Stimulated activated naive B cell treated with anti-CD40 and anti-IgM and Interleukin-4, amounts not matched to agents 10 μg/mL and 1 μg/mL and 100 μg/mL, for 72 hours (primary cell): ENCODE results near the gene CACNA1C.
A peak's percentile ranks its signal among the peaks of the same experiment; 100 is the strongest.

ENCODE experiments used
- ATAC-seq, 2 donors: fragments of 150-1000 bp; cut with Tn5 transposase; replicated peaks; 2 replicates each; pipeline ENCODE4 v1.10.0; 2021; ENCODE audit warnings: moderate library complexity in 1 of 2
- DNase-seq: peaks from one replicate; pipeline ENCODE4 v3.0.0; 2021
- H3K27ac Mint-ChIP-seq: one replicate; pipeline ENCODE4 v1.8.0; 2022; ENCODE audit warnings: mild to moderate bottlenecking, mixed read lengths
- H3K27me3 Mint-ChIP-seq, 2 donors: one replicate each; pipeline ENCODE4 v1.8.0; 2022; ENCODE audit warnings: mixed read lengths in 2 of 2
- H3K36me3 Mint-ChIP-seq, 2 donors: one replicate each; pipeline ENCODE4 v1.8.0; 2022; ENCODE audit warnings: mixed read lengths in 2 of 2, mild to moderate bottlenecking in 1 of 2
- H3K4me1 Mint-ChIP-seq, 2 donors: one replicate each; pipeline ENCODE4 v1.8.0; 2022; ENCODE audit warnings: mixed read lengths in 2 of 2, mild to moderate bottlenecking in 1 of 2
- H3K4me3 Mint-ChIP-seq, 2 donors: one replicate each; pipeline ENCODE4 v1.8.0; 2022; ENCODE audit warnings: mild to moderate bottlenecking in 2 of 2, mixed read lengths in 2 of 2, moderate library complexity in 1 of 2
- H3K9me3 Mint-ChIP-seq, 2 donors: one replicate each; pipeline ENCODE4 v1.8.0; 2022; ENCODE audit warnings: mixed read lengths in 2 of 2, mild to moderate bottlenecking in 1 of 2

CACNA1C gene

DNA sequence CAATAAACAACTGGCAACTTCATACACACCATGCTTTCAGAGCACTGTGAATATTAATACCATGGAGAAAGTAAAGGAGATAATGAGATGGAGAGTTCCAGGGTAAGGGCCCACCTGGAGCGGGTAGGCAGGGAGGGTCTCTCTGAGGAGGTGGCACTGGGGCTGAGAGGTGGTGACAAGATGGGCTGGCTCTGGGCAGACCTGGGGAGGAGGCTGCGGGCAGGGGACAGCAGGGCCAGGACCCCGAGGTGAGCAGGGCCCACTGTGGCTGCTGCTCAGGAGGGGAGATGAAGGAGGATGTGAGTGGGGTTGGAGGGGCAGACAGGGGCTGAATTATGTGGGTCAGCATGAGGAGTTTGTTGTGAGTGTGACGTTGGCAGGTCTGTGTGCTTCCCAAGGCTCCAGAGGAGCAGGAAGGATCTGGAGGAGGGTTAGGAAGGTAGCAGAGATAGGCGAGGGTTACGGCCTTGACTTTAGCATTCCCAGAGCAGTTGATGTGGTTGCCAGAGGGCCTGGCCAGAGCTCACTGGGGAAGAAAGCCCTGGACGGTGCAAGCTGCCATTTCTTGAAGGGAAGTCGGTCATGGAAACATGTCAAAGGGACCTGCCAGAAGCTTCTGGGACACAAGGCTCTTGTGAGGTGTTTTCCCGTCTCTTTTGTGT is 88.2 kb downstream of the CACNA1C start:
- no peaks in the 10 kb centered on the region for H3K4me1 Mint-ChIP-seq
- peaks cover 4 to 17% of the 10 kb centered on the region in 2 donors for H3K27me3 Mint-ChIP-seq
- ATAC-seq (no peak), DNase-seq (no peak)
- H3K36me3 Mint-ChIP-seq: no peaks in the 10 kb centered on the region
- H3K9me3 Mint-ChIP-seq: no peaks in the 10 kb centered on the region
- H3K4me3 Mint-ChIP-seq: no peak overlapping the region
- no peak overlapping the region for H3K27ac Mint-ChIP-seq

DNA sequence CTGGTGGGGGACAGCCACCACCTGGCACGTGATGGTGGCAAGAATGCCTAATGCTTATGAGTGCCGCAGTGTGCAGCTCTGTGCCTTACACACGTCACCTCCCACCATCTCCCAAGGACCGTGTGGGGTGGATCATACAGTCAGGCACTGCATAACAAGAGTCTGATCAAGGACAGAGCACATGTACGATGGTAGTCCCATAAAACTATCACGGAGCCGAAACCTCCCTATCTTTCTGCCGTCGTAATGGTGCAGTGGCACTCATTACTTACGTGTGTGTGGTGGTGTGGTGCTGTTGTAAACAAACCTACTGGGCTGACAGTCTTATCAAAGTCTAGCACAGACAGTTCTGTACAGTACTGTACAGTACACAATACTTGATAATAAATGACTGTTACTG is 89.3 kb downstream of the CACNA1C start:
- Mint-ChIP-seq H3K27ac (no peak overlapping the region), H3K27me3 (peaks cover 0 to 14% of the 10 kb centered on the region in 2 donors), H3K9me3 (no peaks in the 10 kb centered on the region), H3K4me1 (no peaks in the 10 kb centered on the region), H3K36me3 (no peaks in the 10 kb centered on the region), H3K4me3 (no peak overlapping the region)
- DNase-seq (no peak), ATAC-seq (no peak)

DNA sequence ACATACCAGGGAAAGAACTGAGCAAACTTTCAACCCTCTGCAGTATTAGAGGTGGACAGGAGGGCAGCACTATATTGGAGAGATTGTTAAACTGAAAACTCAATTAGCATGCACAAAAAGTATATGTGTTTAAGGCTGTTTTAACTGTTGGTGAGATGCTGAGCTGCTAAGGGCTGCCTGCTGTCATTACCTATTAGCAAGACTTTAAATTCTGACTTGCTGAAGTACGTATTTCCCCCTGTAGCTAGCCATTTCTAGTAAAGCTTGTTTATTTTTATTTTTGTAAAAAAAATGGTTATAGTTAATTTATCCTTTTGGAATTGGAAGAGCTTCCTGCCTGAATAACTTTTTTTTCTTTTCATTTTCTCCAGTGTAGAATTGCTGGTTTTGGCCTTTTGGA is 92.2 kb downstream of the CACNA1C start:
- ATAC-seq (no peak), DNase-seq (no peak)
- Mint-ChIP-seq H3K27me3 (peaks cover 14 to 24% of the 10 kb centered on the region in 2 donors), H3K4me3 (no peak overlapping the region), H3K4me1 (no peaks in the 10 kb centered on the region), H3K27ac (no peak overlapping the region), H3K36me3 (no peaks in the 10 kb centered on the region), H3K9me3 (no peaks in the 10 kb centered on the region)

DNA sequence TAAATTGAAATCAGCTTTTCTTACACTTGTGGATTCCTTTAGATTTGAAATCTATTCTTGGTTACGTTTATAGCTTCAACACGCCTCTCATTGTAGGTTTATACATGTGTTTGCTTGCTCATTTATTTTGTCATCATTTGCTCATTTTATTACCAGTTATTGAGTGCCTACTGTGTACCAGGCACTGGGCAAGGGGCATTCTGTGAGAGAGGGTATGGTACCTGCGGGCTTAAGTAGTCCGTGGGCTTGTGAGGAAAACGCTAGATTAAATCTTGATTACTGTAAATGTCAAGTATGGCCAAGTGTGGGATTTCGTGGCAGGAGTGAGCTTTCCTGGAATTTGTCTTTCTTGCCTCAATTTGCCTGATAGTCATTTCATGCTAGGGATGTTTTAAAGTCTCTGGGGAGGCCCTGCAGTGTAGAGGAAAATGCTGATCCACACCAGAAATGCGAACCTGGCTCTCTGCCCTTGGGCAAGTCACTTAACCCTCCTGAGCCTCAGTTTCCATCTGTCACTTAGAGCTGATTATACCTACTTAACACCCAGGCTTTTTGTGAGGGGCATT is 92.7 kb downstream of the CACNA1C start:
- no peak for DNase-seq
- Mint-ChIP-seq H3K36me3 (no peaks in the 10 kb centered on the region), H3K4me3 (no peak overlapping the region), H3K9me3 (no peaks in the 10 kb centered on the region), H3K27me3 (peaks cover 14 to 24% of the 10 kb centered on the region in 2 donors), H3K27ac (no peak overlapping the region), H3K4me1 (no peaks in the 10 kb centered on the region)
- no peak for ATAC-seq

DNA sequence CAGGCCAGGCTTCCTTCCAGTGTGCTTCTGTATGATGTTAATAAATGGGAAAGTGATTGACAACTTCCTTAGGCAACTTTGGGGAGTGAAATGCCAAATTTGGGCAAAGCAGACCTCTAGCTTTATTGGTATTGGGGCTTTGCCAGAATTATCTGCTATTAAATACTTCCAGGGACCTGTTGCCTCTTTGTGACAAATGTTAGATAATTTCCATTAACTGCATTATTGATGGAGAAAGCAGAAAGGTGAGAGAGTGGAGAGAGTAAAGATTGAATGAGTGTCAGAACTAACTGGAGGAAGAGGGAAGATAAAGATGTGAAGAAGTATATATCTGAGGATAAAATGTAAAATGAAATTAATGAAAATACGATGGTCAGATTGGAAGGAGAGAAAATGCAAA is 94.5 kb downstream of the CACNA1C start:
- no peak for DNase-seq
- H3K27me3 Mint-ChIP-seq: peaks cover 24 to 29% of the 10 kb centered on the region in 2 donors
- H3K36me3 Mint-ChIP-seq: no peaks in the 10 kb centered on the region
- H3K27ac Mint-ChIP-seq: no peak overlapping the region
- peaks cover 0 to 2% of the 10 kb centered on the region in 2 donors for H3K4me1 Mint-ChIP-seq
- ATAC-seq: no peak
- no peak overlapping the region for H3K4me3 Mint-ChIP-seq
- H3K9me3 Mint-ChIP-seq: no peaks in the 10 kb centered on the region

DNA sequence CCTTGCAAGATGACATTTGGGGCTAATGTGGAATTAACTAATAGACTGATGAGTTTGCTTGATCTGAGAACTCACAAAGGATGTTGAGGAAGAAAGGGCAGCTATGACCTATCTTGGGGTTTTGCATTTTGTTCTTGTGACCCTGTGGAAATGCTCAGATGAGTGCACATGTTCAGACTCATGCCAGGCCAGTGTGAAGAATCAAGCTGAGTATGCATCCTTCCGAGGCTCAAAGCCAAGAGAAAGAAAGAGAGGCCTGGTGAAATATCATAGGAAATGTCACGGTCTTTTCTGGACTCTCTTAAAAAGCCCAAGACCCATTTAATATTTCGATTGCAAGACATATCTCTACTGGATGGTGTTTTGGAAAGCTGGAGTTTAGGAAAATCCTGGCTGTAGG is 96.3 kb downstream of the CACNA1C start:
- Mint-ChIP-seq H3K27ac (no peak overlapping the region), H3K9me3 (no peaks in the 10 kb centered on the region), H3K4me3 (no peak overlapping the region), H3K27me3 (peaks cover 28 to 37% of the 10 kb centered on the region in 2 donors), H3K4me1 (peaks cover 0 to 2% of the 10 kb centered on the region in 2 donors), H3K36me3 (no peaks in the 10 kb centered on the region)
- DNase-seq (no peak), ATAC-seq (no peak)

DNA sequence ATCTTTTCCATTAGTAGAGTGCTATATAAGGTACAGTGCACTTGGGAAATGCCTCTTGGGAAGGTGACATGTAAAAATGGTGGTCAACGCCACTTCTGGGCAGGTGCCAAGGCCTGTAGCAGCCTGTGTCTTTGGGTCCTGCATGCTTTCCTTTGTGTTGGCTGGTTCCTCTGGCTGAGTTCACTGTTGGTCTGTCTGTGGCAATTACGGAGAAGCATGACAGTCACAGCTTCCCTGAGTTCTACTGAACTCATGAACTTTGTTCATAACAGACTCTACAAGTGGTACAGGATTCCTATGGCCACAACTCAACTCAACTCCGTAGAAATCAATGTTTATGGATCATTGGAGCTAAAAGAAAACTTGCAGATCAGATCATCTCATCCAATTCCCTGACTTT is 98.0 kb downstream of the CACNA1C start:
- Mint-ChIP-seq H3K36me3 (no peaks in the 10 kb centered on the region), H3K27ac (no peak overlapping the region), H3K9me3 (no peaks in the 10 kb centered on the region), H3K4me1 (peaks cover 0 to 2% of the 10 kb centered on the region in 2 donors), H3K4me3 (no peak overlapping the region), H3K27me3 (peaks cover 31 to 46% of the 10 kb centered on the region in 2 donors)
- DNase-seq: no peak
- ATAC-seq: no peak

DNA sequence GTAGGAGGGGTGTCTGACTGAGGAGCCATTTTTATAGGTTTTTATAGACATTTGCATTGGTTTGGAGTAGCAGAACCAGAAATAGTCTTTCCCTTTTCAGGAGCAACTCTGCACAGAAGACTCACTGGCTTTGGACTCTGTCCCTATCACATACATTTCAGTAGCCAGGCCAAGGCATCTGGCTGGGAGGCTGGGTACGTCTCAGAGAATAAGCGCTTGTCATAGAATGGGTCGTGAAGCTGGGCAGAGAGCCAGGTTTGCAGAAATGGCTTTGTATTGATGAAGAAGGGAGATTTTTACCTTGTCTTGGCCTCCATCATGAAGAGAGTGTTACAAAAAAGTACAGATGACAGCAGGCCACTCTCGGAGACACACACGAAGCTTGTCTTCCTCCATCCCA is 98.6 kb downstream of the CACNA1C start:
- no peak overlapping the region for H3K4me3 Mint-ChIP-seq
- no peaks in the 10 kb centered on the region for H3K9me3 Mint-ChIP-seq
- peaks cover 26 to 46% of the 10 kb centered on the region in 2 donors for H3K27me3 Mint-ChIP-seq
- H3K27ac Mint-ChIP-seq: no peak overlapping the region
- peaks cover 0 to 2% of the 10 kb centered on the region in 2 donors for H3K4me1 Mint-ChIP-seq
- DNase-seq: no peak
- no peaks in the 10 kb centered on the region for H3K36me3 Mint-ChIP-seq
- ATAC-seq: no peak

DNA sequence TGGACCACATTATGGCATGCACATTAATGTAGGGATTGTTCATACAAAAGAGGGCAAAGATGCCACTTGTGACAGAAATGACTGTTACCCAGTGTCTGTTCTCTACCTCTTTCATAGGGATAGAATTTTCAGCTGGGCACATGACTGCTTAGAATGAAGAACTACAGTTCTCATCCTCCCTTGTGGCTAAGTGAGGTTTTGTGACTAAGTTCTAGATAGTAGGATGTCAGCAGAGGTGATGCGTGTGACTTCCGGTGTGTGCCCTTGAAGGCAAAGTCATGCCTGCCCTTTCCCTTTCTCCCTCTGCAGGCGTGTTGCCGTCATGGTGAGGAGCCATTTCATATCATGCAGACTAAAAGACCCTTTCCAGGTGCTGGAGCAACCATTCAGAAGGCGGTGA is 99.3 kb downstream of the CACNA1C start:
- peaks cover 0 to 2% of the 10 kb centered on the region in 2 donors for H3K4me1 Mint-ChIP-seq
- no peaks in the 10 kb centered on the region for H3K9me3 Mint-ChIP-seq
- DNase-seq (no peak), ATAC-seq (peak; percentile 53 to 80)
- no peak overlapping the region for H3K27ac Mint-ChIP-seq
- H3K4me3 Mint-ChIP-seq: no peak overlapping the region
- H3K27me3 Mint-ChIP-seq: peaks cover 26 to 46% of the 10 kb centered on the region in 2 donors
- no peaks in the 10 kb centered on the region for H3K36me3 Mint-ChIP-seq

DNA sequence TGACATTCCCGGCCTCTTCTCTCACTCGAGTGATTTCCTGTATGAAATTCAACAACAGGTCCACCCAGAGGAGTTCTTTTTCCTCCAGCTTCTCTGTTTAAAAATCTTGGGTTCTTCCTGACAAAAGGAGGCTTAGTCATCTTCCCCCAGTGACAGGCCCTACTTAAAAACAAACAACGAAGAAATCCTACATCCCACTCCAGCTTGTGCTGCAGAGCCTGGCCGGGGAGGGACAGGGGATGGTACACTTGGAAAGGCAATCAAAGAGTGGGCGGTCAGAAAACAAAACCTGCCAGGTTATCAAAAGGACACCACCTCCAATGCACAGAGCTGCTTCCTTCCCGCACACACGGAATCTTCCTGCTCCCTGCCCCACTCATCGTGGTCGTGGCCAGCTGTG is 101.3 kb downstream of the CACNA1C start:
- ATAC-seq: no peak
- Mint-ChIP-seq H3K27ac (no peak overlapping the region), H3K36me3 (no peaks in the 10 kb centered on the region), H3K4me1 (peaks cover 0 to 2% of the 10 kb centered on the region in 2 donors), H3K4me3 (no peak overlapping the region), H3K27me3 (peaks cover 22 to 31% of the 10 kb centered on the region in 2 donors), H3K9me3 (no peaks in the 10 kb centered on the region)
- DNase-seq: no peak

DNA sequence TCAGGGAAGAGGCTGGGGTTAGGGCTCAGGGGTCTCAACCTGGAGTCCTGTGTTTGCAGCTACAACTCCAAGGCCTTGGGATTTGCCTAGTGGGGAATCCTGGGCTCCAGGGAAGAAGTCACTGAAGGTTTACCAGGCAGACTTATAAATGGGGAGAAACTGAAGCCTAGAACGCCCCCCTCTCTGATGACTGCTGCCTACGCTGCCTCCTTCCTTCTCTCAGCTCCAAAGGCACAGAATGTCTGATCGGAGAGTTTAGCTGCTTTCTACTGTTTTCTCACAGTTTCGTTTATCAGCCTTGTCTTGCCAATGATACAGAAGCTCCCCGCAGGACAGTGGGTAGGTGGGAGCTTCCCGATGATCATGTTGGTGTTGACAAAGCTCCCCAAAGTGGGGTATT is 101.7 kb downstream of the CACNA1C start:
- no peak overlapping the region for H3K27ac Mint-ChIP-seq
- no peak overlapping the region for H3K4me3 Mint-ChIP-seq
- peaks cover 22 to 27% of the 10 kb centered on the region in 2 donors for H3K27me3 Mint-ChIP-seq
- H3K36me3 Mint-ChIP-seq: no peaks in the 10 kb centered on the region
- H3K4me1 Mint-ChIP-seq: peaks cover 0 to 2% of the 10 kb centered on the region in 2 donors
- no peak for DNase-seq
- no peak for ATAC-seq
- no peaks in the 10 kb centered on the region for H3K9me3 Mint-ChIP-seq

DNA sequence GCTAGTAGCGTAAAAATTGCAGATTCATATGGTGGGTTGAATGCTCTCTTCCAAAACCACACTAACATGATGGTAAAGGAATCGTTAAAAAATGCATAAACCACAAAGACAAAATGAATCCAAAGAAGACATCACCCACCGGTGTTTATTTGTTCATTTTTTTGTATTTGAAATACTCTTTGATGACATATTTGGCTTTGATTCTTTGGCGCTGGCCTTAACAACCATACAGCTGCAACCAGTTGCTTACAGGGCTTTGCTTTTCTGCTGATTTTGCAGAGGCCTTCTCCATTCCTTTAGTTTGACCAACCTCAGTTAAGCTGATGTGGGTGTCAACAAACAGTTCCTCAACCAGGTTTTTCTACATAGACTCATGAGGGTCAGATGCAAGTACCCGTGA is 103.5 kb downstream of the CACNA1C start:
- Mint-ChIP-seq H3K36me3 (no peaks in the 10 kb centered on the region), H3K9me3 (no peaks in the 10 kb centered on the region), H3K4me3 (no peak overlapping the region), H3K27me3 (peaks cover 21 to 22% of the 10 kb centered on the region in 2 donors), H3K27ac (no peak overlapping the region), H3K4me1 (peaks cover 0 to 2% of the 10 kb centered on the region in 2 donors)
- no peak for ATAC-seq
- DNase-seq: no peak

DNA sequence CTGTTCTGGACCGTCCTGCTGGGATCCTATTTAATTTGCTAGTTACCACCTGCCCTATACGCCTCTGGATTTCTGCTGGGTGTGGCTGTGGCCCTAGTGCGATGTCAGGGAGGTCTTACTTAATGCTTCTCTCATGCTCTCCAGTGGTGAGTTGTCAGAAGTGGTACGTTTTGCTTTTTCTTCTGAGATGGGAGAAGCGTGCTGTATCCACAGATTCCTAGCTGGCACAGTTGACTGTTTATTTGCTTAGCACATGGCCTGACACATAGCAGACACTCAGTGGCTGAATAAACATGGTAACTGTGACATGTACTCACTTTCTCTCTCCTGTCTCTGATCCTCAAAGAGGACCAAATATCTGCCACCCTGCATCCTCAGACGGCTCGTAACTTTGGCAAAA is 107.3 kb downstream of the CACNA1C start:
- ATAC-seq (no peak), DNase-seq (no peak)
- Mint-ChIP-seq H3K27me3 (peaks cover 0 to 5% of the 10 kb centered on the region in 2 donors), H3K4me1 (no peaks in the 10 kb centered on the region), H3K27ac (no peak overlapping the region), H3K9me3 (no peaks in the 10 kb centered on the region), H3K4me3 (no peak overlapping the region), H3K36me3 (no peaks in the 10 kb centered on the region)

DNA sequence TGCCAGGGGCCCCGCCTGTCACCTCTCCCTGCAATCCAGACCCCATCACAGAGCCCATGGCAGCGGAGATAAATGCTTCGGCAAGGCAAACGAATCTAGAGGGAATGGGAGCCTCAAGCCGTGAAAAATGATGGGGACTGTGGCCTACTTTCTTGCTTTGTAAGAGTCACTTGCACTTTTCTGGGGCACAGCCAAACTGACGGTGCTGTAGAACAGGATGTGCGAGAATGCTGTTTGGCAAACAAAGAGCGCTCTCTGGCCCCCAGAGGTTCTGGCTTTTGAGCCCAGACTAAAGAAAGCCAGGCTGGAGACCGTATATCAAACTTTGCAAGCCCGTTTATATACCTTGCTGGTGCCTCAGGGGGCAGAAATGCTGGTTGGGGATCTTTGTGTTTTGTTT is 108.7 kb downstream of the CACNA1C start:
- Mint-ChIP-seq H3K27me3 (peaks cover 0 to 9% of the 10 kb centered on the region in 2 donors), H3K4me3 (no peak overlapping the region), H3K4me1 (no peaks in the 10 kb centered on the region), H3K9me3 (peaks cover under 1 to 4% of the 10 kb centered on the region in 2 donors), H3K36me3 (no peaks in the 10 kb centered on the region), H3K27ac (no peak overlapping the region)
- ATAC-seq: no peak
- DNase-seq: no peak

DNA sequence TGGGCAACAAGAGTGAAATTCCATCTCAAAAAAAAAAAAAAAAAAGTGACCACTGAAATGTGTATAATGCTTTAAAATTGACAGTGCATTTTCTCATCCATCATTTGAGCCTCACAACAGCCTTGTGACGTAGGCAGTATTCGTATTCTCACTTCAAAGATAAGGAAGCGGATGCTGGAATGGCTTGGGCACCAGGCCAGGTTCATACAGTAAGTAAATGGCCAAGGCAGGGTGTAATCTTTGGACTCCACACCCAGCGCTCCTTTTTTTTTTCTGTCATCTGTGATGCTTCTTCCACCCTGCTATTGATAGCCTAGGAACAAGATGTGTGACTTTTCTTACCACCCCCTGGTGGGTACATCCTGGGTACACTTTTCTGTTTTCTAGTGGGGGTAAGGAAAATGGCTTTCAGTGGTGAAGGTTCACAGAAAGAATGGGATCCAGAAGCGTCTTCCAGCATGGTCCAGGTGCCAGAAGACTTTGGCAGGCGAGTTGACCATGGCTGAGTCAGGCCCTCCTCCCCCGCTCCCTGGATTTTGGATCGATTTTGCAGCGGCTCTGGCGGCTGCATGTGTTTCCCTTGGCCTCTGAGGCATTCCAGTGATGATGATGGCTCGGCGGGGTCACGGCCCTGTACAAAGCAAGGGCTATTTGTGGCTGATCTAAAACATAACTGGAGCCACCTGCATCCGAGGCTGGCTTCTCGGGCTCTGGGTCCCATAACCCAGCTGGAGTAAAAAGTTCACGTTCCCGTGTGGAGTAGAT is 110.6 kb downstream of the CACNA1C start:
- Mint-ChIP-seq H3K4me3 (no peak overlapping the region), H3K36me3 (no peaks in the 10 kb centered on the region), H3K27ac (no peak overlapping the region), H3K4me1 (no peaks in the 10 kb centered on the region), H3K9me3 (peaks cover 15 to 20% of the 10 kb centered on the region in 2 donors), H3K27me3 (peaks cover 6 to 9% of the 10 kb centered on the region in 2 donors)
- ATAC-seq (no peak), DNase-seq (no peak)
